A673 (cell line): Measurements from ENCODE around the gene PLOD2. TPM values are rescaled to one million over a fixed set of nuclear protein-coding genes. Genes with fewer than 3 reads are reported as not detected.

ENCODE experiments used
- BruUV-seq: library from RNA; stranded (reverse); fragments of 400-500 nt; replicated peaks from 2 replicates; lab custom pipeline; 2021; lab: Mats Ljungman, UMichigan
- CTCF ChIA-PET: fragments of 300-600 bp; sonication (Branson Sonifier 250); formaldehyde crosslinking; loops from one replicate; lab custom pipeline; 2022; ENCODE audit warnings: antibody characterized with exemption; lab: Charles Lee
- POLR2A ChIA-PET: fragments of 300-600 bp; sonication (Branson Sonifier 250); formaldehyde crosslinking; loops from one replicate; lab custom pipeline; 2022; ENCODE audit warnings: antibody characterized with exemption; ENCODE audit not compliant: low non-redundant PET; lab: Charles Lee
- DNase-seq: peaks from one replicate; pipeline ENCODE4 v3.0.0-alpha.2; 2015; ENCODE audit warnings: low spot score
- H3K27ac ChIP-seq: fragments of 200-600 bp; sonication (generic); 2 replicates; pipeline ENCODE4 v1.5.1; 2016; ENCODE audit warnings: mixed run types, low read depth, mild to moderate bottlenecking, mixed read lengths, antibody characterized with exemption, low read length; ENCODE audit not compliant: poor library complexity, severe bottlenecking
- H3K27me3 ChIP-seq: fragments of 200-600 bp; sonication (generic); replicated peaks from 2 replicates; pipeline ENCODE4 v1.6.1; 2017; ENCODE audit warnings: mixed run types, low read depth, mild to moderate bottlenecking, mixed read lengths, antibody characterized with exemption, low read length; ENCODE audit not compliant: insufficient read depth, poor library complexity
- H3K36me3 ChIP-seq: fragments of 200-600 bp; sonication (generic); 2 replicates; pipeline ENCODE4 v1.6.1; 2016; ENCODE audit warnings: mixed run types, mild to moderate bottlenecking, mixed read lengths, antibody characterized with exemption, low read length; ENCODE audit not compliant: insufficient read depth, poor library complexity, severe bottlenecking
- H3K4me1 ChIP-seq: fragments of 200-600 bp; sonication (generic); 2 replicates; pipeline ENCODE4 v1.6.1; 2017; ENCODE audit warnings: mixed run types, mild to moderate bottlenecking, mixed read lengths, antibody characterized with exemption, low read length; ENCODE audit not compliant: insufficient read depth, poor library complexity, severe bottlenecking
- H3K4me3 ChIP-seq: fragments of 200-600 bp; sonication (generic); 2 replicates; pipeline ENCODE4 v1.5.1; 2016; ENCODE audit warnings: low read depth, mixed run types, mild to moderate bottlenecking, mixed read lengths, low read length; ENCODE audit not compliant: poor library complexity, severe bottlenecking
- H3K9me3 ChIP-seq: fragments of 200-600 bp; sonication (generic); 2 replicates; pipeline ENCODE4 v1.6.1; 2016; ENCODE audit warnings: mixed run types, low read depth, mild to moderate bottlenecking, mixed read lengths, antibody characterized with exemption, low read length; ENCODE audit not compliant: poor library complexity, severe bottlenecking
- EZH2 ChIP-seq: fragments of 200-600 bp; sonication (generic); IDR thresholded peaks from 2 replicates; pipeline ENCODE4 v1.6.1; 2017; ENCODE audit warnings: borderline replicate concordance, low read depth, mild to moderate bottlenecking, mixed read lengths, antibody characterized with exemption, low read length; ENCODE audit not compliant: poor library complexity, severe bottlenecking
- intact Hi-C: fragments of 100-400 bp; cut with micrococcal nuclease; formaldehyde crosslinking; loops from one replicate; pipeline ENCODE4 v1.10.0; 2022; ENCODE audit not compliant: unreplicated experiment
- total RNA-seq: library from RNA; stranded (reverse); gene quantifications from 2 replicates; pipeline ENCODE4 v1.2.3, GENCODE V29; 2021
- TF ChIP-seq, protein P1 (sequence below): fragments of 300-800, 200-600 bp; sonication (generic); conservative IDR thresholded peaks from 2 replicates; pipeline ENCODE4 v1.5.1; 2017; ENCODE audit warnings: low read depth, mild to moderate bottlenecking, antibody characterized with exemption, low read length, moderate library complexity, mixed read lengths

The PLOD2 gene
- total RNA-seq, 1 experiment from 2014 or later = 34.6 TPM

DNA sequence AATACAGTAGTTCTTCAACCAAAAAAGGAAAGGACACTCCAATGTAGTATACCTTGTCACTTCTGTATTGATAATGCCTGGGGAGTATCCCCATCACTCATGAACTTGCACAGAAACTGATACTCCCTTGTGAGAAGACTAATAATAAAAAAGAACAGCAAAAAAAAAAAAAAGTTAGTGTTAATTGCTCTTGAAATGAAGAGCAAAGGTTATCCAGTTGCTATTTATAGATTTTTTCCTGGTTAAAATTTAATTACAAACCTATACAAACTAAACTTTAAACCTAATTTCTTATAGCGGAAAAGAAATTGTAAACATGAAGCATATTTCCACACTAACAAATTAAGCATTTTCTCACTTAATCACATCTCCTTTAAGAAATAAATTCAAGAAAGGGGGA is 6.7 kb downstream of the PLOD2 start:
- Histone ChIP-seq H3K4me1 (peaks cover 22% of the 10 kb centered on the region), H3K4me3 (no peak overlapping the region), H3K27me3 (no peaks in the 10 kb centered on the region), H3K27ac (no peak overlapping the region), H3K9me3 (no peaks in the 10 kb centered on the region), H3K36me3 (no peaks in the 10 kb centered on the region)
- DNase-seq = no peak
- intact Hi-C loops = no loop called here
- POLR2A ChIA-PET = no interaction called here
- TF ChIP-seq EZH2 = no peak
- CTCF ChIA-PET = no interaction called here
- no TSS peak for BruUV-seq

DNA sequence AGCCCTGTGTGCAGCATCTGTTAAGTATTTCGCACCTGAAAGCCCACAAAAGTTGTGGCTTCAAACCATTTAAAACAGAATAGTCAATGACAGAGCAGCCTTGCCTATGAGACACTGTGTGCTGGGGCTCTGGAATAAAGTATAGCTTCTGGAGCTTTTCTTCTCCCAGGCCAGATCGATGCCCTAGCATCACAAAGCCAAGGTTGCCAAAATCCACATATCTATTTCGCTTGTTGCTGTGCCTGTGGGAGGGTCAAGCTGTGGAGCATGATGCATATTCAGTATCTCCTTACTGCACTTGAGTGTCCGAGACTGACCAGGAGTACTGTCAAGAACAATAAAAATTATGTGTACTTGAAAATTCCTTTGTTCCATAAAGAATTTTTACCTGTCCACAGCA is 7.6 kb downstream of the PLOD2 start:
- ChIA-PET POLR2A (no interaction called here), CTCF (no interaction called here)
- no peaks in the 10 kb centered on the region for H3K36me3 ChIP-seq
- BruUV-seq = no TSS peak
- H3K9me3 ChIP-seq = no peaks in the 10 kb centered on the region
- H3K27ac ChIP-seq = no peak overlapping the region
- H3K4me3 ChIP-seq = no peak overlapping the region
- H3K27me3 ChIP-seq = no peaks in the 10 kb centered on the region
- intact Hi-C loops = no loop called here
- DNase-seq = no peak
- H3K4me1 ChIP-seq = peaks cover 23% of the 10 kb centered on the region
- TF ChIP-seq, protein P1, sequence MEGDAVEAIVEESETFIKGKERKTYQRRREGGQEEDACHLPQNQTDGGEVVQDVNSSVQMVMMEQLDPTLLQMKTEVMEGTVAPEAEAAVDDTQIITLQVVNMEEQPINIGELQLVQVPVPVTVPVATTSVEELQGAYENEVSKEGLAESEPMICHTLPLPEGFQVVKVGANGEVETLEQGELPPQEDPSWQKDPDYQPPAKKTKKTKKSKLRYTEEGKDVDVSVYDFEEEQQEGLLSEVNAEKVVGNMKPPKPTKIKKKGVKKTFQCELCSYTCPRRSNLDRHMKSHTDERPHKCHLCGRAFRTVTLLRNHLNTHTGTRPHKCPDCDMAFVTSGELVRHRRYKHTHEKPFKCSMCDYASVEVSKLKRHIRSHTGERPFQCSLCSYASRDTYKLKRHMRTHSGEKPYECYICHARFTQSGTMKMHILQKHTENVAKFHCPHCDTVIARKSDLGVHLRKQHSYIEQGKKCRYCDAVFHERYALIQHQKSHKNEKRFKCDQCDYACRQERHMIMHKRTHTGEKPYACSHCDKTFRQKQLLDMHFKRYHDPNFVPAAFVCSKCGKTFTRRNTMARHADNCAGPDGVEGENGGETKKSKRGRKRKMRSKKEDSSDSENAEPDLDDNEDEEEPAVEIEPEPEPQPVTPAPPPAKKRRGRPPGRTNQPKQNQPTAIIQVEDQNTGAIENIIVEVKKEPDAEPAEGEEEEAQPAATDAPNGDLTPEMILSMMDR = no peak
- no peak for TF ChIP-seq EZH2

DNA sequence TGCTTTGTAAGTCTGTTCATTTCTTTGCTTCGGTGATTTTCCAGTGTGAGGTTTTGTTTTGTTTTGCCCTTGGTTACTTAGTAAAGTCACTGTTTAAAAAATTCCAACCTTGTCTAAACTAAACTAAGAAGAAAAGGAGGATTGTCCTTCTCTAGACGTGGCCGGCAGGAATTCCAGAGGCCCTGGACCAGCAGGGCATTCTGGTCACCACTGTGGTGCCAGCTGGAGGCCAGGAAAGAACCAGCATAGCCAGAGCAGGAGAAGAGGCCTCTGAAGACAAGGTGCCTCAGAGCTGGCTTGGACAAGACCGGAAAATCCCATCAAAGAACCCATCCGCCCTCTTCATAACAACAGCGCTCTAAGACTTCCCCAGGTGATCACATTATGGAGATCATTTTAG is 8.2 kb downstream of the PLOD2 start:
- POLR2A ChIA-PET = no interaction called here
- Histone ChIP-seq H3K9me3 (no peaks in the 10 kb centered on the region), H3K36me3 (no peaks in the 10 kb centered on the region), H3K4me3 (no peak overlapping the region), H3K4me1 (peaks cover 28% of the 10 kb centered on the region), H3K27me3 (no peaks in the 10 kb centered on the region), H3K27ac (no peak overlapping the region)
- DNase-seq = no peak
- no TSS peak for BruUV-seq
- CTCF ChIA-PET = no interaction called here
- no peak for TF ChIP-seq EZH2
- TF ChIP-seq, protein P1 = no peak
- intact Hi-C loops = no loop called here

DNA sequence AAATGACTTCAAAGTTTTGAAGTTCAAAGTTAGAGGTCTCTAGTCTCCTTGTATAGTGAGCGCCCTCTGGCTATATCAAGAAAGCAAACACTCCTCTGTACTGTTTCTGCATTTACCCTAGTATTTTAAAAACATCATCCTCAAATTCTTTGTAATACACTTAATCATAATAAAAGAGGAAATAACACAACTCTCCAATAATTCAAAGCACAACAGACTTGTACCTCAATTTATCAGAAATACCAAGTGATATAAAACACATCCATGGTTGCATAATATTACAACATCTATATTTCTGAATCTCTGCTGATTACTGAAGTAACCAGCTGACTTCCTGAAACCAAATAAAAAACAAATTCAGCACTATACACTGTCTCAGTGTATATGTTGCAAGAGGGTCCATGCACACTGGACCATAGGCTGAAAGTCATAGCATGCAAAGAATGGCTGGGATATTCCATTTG is 12.5 kb downstream of the PLOD2 start:
- Histone ChIP-seq H3K4me1 (peaks cover 37% of the 10 kb centered on the region), H3K27me3 (no peaks in the 10 kb centered on the region), H3K36me3 (no peaks in the 10 kb centered on the region), H3K4me3 (no peak overlapping the region), H3K27ac (no peak overlapping the region), H3K9me3 (no peaks in the 10 kb centered on the region)
- TF ChIP-seq EZH2 = no peak
- TF ChIP-seq, protein P1 = peak; percentile 58; the same call in 1 of the 2 replicates
- intact Hi-C loops = loop anchor here (5.0 kb wide), 1 partner anchor 81 kb away; no protein-coding TSS in a partner anchor
- POLR2A ChIA-PET = no interaction called here
- CTCF ChIA-PET = interaction anchor here (1.3 kb wide), 1 partner anchor 83 kb away, joined by 5 read pairs; no protein-coding TSS in a partner anchor
- no TSS peak for BruUV-seq
- peak; percentile 41 for DNase-seq
